ENCODE measurements around the gene L3MBTL1.
"Not testable (repeated sequence)": the region's sequence is repeated elsewhere in the genome, so short reads cannot be mapped to it uniquely, and the experiment has no call there.

Gene L3MBTL1

DNA sequence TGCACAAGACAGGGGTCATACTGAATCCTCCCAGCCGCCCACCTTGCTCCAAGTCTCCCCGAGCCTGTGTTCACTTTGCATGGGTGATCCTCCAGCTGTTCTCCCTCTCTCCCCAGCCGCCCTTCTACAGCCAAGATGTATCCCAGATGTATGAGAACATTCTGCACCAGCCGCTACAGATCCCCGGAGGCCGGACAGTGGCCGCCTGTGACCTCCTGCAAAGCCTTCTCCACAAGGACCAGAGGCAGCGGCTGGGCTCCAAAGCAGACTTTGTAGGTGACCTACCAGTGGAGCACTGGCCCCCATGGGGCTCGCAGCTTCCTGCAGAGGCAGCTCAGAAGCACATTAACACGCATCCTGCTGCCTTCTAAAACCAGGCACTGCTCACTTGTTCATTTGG is 68.6 kb downstream of the L3MBTL1 start:
- TF ChIP-seq, protein P1, sequence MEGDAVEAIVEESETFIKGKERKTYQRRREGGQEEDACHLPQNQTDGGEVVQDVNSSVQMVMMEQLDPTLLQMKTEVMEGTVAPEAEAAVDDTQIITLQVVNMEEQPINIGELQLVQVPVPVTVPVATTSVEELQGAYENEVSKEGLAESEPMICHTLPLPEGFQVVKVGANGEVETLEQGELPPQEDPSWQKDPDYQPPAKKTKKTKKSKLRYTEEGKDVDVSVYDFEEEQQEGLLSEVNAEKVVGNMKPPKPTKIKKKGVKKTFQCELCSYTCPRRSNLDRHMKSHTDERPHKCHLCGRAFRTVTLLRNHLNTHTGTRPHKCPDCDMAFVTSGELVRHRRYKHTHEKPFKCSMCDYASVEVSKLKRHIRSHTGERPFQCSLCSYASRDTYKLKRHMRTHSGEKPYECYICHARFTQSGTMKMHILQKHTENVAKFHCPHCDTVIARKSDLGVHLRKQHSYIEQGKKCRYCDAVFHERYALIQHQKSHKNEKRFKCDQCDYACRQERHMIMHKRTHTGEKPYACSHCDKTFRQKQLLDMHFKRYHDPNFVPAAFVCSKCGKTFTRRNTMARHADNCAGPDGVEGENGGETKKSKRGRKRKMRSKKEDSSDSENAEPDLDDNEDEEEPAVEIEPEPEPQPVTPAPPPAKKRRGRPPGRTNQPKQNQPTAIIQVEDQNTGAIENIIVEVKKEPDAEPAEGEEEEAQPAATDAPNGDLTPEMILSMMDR (conservative IDR thresholded peaks at IDR 0.05; ENCODE audit: low read length) = no peak
- H3K4me3 ChIP-seq (ENCODE audit: low read length) = no peak overlapping the region
- no peak for DNase-seq (ENCODE audit: low read depth)

DNA sequence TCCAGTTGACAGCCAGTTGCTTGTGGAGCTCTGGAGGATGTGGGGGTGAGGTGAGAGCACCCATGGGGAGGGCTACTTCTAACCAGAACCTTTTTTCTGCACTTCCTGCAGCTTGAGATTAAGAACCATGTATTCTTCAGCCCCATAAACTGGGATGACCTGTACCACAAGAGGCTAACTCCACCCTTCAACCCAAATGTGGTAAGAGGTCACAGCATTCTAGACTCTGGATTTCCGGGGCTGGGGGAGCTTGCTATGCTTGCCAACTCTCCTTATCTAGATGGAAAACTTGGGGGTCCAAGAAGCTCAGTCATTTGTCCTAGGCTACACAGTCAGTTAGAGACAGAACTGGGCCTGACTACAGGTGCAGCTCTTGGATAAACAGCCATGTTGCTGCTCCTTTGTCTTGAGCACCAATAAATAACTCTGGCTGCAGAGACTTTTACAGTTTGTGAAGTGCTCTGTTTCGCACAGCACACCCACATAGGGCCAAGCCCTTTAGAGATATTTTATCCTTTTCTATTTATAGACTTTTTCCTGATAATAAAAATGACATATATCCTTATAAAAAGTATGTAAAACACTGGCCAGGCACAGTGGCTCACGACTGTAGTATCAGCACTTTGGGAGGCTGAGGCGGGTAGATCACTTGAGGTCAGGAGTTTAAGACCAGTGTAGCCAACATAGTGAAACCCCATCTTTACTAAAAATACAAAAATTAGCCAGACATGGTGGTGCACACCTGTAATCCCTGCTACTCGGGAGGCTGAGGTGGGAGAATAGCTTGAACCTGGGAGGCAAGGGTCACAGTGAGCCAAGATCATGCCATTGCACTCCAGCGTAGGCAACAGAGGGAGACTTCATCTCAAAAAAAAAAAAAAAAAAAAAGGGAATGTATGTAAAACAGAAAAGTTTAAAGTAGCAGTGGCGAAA is 72.6 kb downstream of the L3MBTL1 start:
- DNase-seq (ENCODE audit: low read depth) = no peak
- TF ChIP-seq, protein P1 (conservative IDR thresholded peaks at IDR 0.05; ENCODE audit: low read length) = no peak
- H3K4me3 ChIP-seq (ENCODE audit: low read length) = no peak overlapping the region

DNA sequence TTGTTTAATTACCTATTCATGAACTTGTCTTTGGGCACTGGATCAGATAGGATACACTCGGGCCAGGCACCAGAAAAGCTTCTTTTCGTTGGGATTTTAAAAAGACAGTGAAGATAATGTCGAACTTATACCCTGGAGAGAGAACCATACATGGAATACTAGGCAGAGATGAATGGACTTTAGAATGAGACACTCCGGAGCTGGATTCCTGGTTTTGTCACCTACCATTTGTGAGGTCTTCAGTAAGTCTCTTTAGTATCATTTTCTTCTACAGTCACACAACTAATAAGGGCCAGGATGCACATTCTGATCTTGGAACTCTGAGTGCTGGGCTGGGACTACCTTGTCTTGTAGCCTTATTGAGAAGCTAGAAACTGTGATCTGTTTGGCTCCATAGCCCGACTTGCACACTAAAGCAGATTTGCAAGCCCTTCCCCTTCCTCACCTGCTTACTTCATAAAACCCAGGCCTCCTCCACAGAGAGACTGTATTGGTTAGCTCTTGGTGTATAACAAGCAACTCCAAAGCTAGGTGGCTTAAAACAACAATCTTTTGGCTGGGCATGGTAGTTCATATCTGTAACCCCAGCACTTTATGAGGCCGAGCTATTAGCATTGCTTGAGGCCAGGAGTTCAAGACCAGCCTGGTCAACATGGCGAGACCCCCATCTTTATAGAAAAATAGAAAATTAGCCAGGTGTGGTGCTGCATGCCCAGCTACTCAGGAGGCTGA is 75.8 kb downstream of the L3MBTL1 start:
- H3K4me3 ChIP-seq (ENCODE audit: low read length) = no peak overlapping the region
- TF ChIP-seq, protein P1 (conservative IDR thresholded peaks at IDR 0.05; ENCODE audit: low read length) = no peak
- no peak for DNase-seq (ENCODE audit: low read depth)

DNA sequence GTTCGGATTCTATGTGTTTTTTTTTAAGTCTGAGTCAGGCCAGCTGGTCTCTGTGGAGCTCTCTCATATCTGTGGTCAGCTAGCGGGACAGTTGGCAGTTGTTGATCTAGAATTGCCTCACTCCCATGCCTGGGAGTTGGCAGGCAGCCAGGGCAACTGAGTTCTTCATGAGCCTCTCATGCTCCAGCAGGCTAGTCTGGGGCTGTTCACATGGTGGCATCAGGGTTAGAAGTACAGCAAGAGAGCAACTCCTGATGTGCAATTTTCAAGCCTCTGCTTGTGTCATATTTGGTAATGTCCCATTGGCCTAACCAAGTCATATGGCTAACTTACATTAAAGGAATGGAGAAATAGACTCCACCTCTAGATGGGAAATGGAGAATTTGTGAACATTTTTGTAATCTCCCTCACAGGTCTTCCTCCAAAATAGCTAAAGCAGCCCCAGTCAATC is 76.5 kb downstream of the L3MBTL1 start:
- DNase-seq (ENCODE audit: low read depth) = peak; percentile 99
- TF ChIP-seq, protein P1 (conservative IDR thresholded peaks at IDR 0.05; ENCODE audit: low read length) = no peak

DNA sequence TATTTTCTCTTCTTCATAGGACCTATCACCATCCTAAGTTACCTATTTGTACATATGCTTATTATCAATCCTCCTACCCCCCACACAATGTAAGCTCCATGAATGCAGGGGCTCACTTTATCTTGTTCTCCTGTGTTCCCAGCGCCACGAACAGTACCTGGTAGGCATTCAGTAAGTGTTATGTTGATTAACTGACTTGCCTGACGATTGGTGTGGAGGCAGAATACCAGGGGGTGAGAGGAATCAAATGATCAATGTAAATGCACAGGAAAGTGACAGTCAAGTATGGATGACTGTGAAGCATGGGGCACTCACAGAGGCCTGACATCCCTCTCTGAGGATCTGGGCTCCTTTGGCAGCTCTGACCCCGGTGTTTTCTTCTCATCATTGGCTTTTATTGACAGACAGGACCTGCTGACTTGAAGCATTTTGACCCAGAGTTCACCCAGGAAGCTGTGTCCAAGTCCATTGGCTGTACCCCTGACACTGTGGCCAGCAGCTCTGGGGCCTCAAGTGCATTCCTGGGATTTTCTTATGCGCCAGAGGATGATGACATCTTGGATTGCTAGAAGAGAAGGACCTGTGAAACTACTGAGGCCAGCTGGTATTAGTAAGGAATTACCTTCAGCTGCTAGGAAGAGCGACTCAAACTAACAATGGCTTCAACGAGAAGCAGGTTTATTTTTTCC is 77.1 kb downstream of the L3MBTL1 start:
- TF ChIP-seq, protein P1 (conservative IDR thresholded peaks at IDR 0.05; ENCODE audit: low read length) = no peak
- peak; percentile 92 for DNase-seq (ENCODE audit: low read depth)
- H3K4me3 ChIP-seq (ENCODE audit: low read length) = no peak overlapping the region

More for the DNA sequence above, 76.5 kb downstream of the L3MBTL1 start:
- no peak overlapping the region for H3K4me3 ChIP-seq (ENCODE audit: low read length)

DNA sequence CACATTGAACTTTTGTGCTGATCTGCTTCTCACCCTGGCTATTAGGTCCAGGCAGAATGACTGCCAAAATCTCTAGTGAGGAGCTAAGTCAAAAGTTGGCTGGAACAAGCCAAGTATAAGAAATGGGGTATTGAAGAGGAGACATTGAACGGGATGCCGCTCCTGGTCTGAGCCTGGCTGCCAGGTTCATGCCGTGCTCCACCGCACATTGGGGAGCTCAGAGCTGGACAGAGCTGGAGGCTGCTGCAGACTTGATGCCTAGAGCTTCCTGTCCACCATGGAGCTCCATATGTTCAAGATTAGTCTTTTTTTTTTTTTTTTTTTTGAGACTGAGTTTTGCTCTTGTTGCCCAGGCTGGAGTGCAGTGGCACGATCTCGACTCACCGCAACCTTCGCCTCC is 79.1 kb downstream of the L3MBTL1 start:
- TF ChIP-seq, protein P1 (conservative IDR thresholded peaks at IDR 0.05; ENCODE audit: low read length) = no peak
- no peak overlapping the region for H3K4me3 ChIP-seq (ENCODE audit: low read length)
- DNase-seq (ENCODE audit: low read depth) = no peak

DNA sequence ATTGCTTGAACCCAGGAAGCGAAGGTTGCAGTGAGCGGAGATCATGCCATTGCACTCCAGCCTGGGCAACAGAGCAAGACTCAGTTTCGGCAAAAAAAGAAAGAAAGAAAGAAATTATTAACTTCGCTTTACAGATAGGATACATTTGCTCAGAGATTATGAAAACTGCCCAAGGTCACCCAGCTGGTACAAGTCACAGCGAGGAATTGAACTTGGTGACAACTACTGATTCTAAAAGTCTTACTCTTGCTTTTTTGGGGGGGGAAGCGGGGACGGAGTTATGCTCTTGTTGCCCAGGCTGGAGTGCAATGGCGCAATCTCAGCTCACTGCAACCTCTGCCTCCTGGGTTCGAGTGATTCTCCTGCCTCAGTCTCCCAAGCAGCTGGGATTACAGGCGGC is 81.0 kb downstream of the L3MBTL1 start:
- H3K4me3 ChIP-seq (ENCODE audit: low read length); DNase-seq (ENCODE audit: low read depth): not testable (repeated sequence)
